Lower leg skin (tissue), 4 donors: ENCODE measurements around the gene DGKI. TPM values are rescaled to one million over a fixed set of nuclear protein-coding genes. Genes with fewer than 3 reads are reported as not detected.

Experiments
- DNase-seq, 2 donors: peaks; one replicate each; pipeline ENCODE4 v3.0.0-alpha.2; 2019; ENCODE audit warnings: low spot score in 2 of 2
- H3K4me3 ChIP-seq: fragments of 200-600 bp; sonication (generic); 2 replicates; pipeline ENCODE4 v1.5.1; 2017; ENCODE audit warnings: mild to moderate bottlenecking, low read depth; ENCODE audit not compliant: poor library complexity, severe bottlenecking
- POLR2A ChIP-seq, 2 donors: fragments of 450-650 bp; IDR thresholded peaks; one replicate each; pipeline ENCODE4 v1.6.1; 2016 to 2017; ENCODE audit warnings: antibody characterized with exemption in 2 of 2, mild to moderate bottlenecking in 1 of 2, moderate library complexity in 1 of 2
- WGBS, 2 donors: methylation state at CpG; one replicate each; pipeline ENCODE4 v1.1.5; 2018; 5-methylcytosine and 5-hydroxymethylcytosine counted together
- intact Hi-C: fragments of 100-400 bp; cut with DNase I; formaldehyde crosslinking; loops from one replicate; pipeline ENCODE4 v1.15.0; 2023; ENCODE audit warnings: low total_unique reads
- total RNA-seq, 4 donors: library from RNA; depleted of rRNA; stranded (reverse); fragments of >200 nt; gene quantifications; one replicate each; pipeline ENCODE4 v1.1.0, GENCODE V29; 2016
- TF ChIP-seq, protein P1 (sequence below), 3 donors: fragments of 450-650 bp; IDR thresholded peaks; one replicate each; pipeline ENCODE4 v1.5.1; 2016; ENCODE audit warnings: antibody characterized with exemption in 3 of 3, mild to moderate bottlenecking in 3 of 3, moderate library complexity in 2 of 3

DGKI gene
- total RNA-seq, 4 donors from 2014 or later, result 0.34 to 2.1 (median 1.3) TPM

DNA sequence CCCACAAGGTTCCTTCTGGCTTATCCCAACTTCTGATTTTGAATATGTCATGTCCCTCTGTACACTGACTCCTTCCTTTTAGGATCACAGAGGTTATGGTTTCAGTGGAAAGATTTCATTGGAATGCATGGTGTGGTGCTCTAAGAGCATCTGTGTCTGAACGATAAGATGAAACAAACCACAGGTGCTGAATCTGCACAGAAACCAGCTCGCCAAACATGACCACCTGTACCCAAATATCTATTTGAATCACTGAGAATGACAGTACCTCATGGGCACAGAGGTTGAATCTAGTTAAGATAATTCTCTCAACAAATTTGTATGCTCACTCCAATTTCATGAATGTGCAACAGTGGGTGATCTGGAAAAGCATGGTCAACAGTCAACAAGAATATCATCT lies 105.3 kb downstream of the DGKI start:
- no peak for DNase-seq
- intact Hi-C loops, result no loop called here
- no peak overlapping the region for H3K4me3 ChIP-seq
- WGBS, 2 donors, result 88 to 91% methylated on average over 2 of the region's 2 CpGs
- TF ChIP-seq POLR2A (IDR thresholded peaks at IDR 0.05), result no peak
- TF ChIP-seq, protein P1, sequence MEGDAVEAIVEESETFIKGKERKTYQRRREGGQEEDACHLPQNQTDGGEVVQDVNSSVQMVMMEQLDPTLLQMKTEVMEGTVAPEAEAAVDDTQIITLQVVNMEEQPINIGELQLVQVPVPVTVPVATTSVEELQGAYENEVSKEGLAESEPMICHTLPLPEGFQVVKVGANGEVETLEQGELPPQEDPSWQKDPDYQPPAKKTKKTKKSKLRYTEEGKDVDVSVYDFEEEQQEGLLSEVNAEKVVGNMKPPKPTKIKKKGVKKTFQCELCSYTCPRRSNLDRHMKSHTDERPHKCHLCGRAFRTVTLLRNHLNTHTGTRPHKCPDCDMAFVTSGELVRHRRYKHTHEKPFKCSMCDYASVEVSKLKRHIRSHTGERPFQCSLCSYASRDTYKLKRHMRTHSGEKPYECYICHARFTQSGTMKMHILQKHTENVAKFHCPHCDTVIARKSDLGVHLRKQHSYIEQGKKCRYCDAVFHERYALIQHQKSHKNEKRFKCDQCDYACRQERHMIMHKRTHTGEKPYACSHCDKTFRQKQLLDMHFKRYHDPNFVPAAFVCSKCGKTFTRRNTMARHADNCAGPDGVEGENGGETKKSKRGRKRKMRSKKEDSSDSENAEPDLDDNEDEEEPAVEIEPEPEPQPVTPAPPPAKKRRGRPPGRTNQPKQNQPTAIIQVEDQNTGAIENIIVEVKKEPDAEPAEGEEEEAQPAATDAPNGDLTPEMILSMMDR (IDR thresholded peaks at IDR 0.05), result no peak

DNA sequence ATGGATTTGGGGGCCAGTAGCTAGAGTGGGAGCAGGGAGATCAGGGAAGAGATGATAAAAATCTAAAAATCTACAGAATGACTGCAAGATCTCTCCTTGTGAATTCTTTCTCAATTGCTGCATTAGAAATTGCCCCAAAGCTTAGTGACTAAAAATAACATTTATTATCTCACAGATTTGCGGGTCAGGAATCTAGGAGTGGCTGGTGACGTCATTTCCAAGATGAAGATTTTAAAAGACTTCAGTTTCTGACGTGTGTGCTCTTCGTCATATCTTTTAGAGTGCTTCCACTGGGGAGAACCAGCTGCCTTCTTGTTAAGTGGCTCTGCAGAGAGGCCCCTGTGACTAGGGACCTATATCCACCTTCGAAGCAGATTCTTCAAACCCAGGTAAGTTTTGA lies 112.6 kb downstream of the DGKI start:
- TF ChIP-seq, protein P1 (IDR thresholded peaks at IDR 0.05), result no peak
- no peak for TF ChIP-seq POLR2A (IDR thresholded peaks at IDR 0.05)
- no peak for DNase-seq
- H3K4me3 ChIP-seq, result no peak overlapping the region
- intact Hi-C loops, result no loop called here
- WGBS, 2 donors, result 62 to 68% methylated on average over 5 of the region's 5 CpGs

DNA sequence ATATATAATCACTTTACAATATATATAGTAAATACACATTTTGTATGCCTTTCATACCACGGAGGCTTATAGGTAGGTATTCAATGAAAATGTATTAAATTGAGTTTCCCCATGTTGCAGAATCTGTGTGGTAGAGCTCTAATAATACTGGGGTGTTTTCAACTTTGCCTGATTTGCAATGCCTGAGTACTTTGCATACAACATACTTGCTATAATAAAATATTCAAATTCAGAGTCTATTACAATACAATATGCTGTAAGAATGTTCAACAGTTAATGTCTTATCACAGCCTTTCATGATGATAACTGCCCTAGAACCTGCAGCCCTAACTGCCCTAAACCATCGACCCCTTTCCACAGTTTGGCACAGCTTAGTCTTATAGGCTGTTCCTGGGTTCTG lies 114.6 kb downstream of the DGKI start:
- no peak for DNase-seq
- H3K4me3 ChIP-seq, result no peak overlapping the region
- WGBS, 2 donors, result 83 to 86% methylated on average over 2 of the region's 2 CpGs
- intact Hi-C loops, result no loop called here
- TF ChIP-seq, protein P1 (IDR thresholded peaks at IDR 0.05), result no peak
- no peak for TF ChIP-seq POLR2A (IDR thresholded peaks at IDR 0.05)

DNA sequence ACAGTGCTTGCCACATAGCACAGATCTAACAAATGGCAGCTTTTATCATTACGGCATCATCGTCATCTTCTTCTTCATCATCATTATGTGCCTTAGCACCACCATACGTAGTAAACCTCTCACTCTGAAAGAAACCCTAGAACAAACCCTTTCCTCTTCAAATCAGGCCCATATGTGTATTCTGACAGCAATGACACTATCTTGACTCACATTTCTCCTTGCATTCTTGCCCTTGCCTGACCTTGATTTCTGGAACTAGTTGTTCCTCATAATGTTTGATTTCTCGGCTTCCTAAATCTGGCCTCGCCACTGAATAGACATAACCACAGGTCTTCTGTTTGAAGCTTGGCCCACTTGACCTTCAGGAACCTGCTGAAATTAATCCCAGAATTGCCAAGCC lies 115.3 kb downstream of the DGKI start:
- 79 to 87% methylated on average over 5 of the region's 5 CpGs for WGBS, 2 donors
- no peak overlapping the region for H3K4me3 ChIP-seq
- no peak for DNase-seq
- intact Hi-C loops, result no loop called here
- TF ChIP-seq, protein P1 (IDR thresholded peaks at IDR 0.05), result no peak
- no peak for TF ChIP-seq POLR2A (IDR thresholded peaks at IDR 0.05)

GRCh38 chr7:137728426-137728825 lies 118.3 kb downstream of the DGKI start:
- no peak for TF ChIP-seq POLR2A (IDR thresholded peaks at IDR 0.05)
- TF ChIP-seq, protein P1 (IDR thresholded peaks at IDR 0.05), result no peak
- H3K4me3 ChIP-seq, result no peak overlapping the region
- intact Hi-C loops, result no loop called here
- WGBS, 2 donors, result 73 to 86% methylated on average over 1 of the region's 1 CpG
- no peak for DNase-seq

DNA sequence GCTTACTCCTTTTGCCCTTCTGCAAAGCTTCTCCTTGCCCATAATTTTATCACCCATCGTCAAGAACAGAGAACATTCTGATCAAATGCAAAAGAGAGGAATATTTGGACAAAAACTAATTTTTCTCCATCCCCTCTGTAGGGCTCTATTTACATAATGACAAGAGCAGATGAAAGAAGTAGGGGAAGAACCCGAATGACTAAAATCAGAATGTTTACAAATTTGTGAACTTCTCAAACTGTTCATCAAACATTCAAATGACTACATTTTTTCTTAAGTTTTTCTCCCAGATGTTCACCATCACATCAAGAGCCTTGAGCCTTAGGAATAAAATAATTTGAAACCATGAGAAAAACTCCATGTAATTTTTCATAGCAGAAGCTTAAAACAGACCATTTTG lies 119.4 kb downstream of the DGKI start:
- intact Hi-C loops, result no loop called here
- 72 to 75% methylated on average over 2 of the region's 2 CpGs for WGBS, 2 donors
- H3K4me3 ChIP-seq, result no peak overlapping the region
- no peak for DNase-seq
- TF ChIP-seq, protein P1 (IDR thresholded peaks at IDR 0.05), result no peak
- TF ChIP-seq POLR2A (IDR thresholded peaks at IDR 0.05), result no peak
